ENCODE results near the gene GLDC. TPM values are rescaled to one million over a fixed set of nuclear protein-coding genes. Genes with fewer than 3 reads are reported as not detected.
"Not testable (repeated sequence)": the region's sequence is repeated elsewhere in the genome, so short reads cannot be mapped to it uniquely, and the experiment has no call there.

The GLDC gene
- total RNA-seq, 2 donors from 2014 or later: 1.1 TPM; not detected in 1

GRCh38 chr9:6564868-6565267 lies 80.7 kb downstream of the GLDC start:
- Mint-ChIP-seq H3K27ac (no peak overlapping the region), H3K36me3 (ENCODE audit: low read depth) (no peaks in the 10 kb centered on the region), H3K4me3 (no peak overlapping the region), H3K4me1 (peaks cover 6% of the 10 kb centered on the region), H3K27me3 (no peaks in the 10 kb centered on the region)
- no peak for ATAC-seq
- no peaks in the 10 kb centered on the region for H3K9me3 ChIP-seq (ENCODE audit: control insufficient read depth, low read length, poor library complexity, severe bottlenecking)
- no peak for DNase-seq

- H3K27me3 Mint-ChIP-seq: no peaks in the 10 kb centered on the region
- H3K27ac Mint-ChIP-seq: no peak overlapping the region
- DNase-seq (no peak), ATAC-seq (no peak)
- H3K4me3 Mint-ChIP-seq: no peak overlapping the region
- no peaks in the 10 kb centered on the region for H3K9me3 ChIP-seq (ENCODE audit: control insufficient read depth, low read length, poor library complexity, severe bottlenecking)
- peaks cover 6% of the 10 kb centered on the region for H3K4me1 Mint-ChIP-seq
- H3K36me3 Mint-ChIP-seq (ENCODE audit: low read depth): no peaks in the 10 kb centered on the region
Measured at GRCh38 chr9:6564360-6564759, 81.2 kb downstream of the GLDC start.

- ATAC-seq: no peak
- no peaks in the 10 kb centered on the region for H3K27me3 Mint-ChIP-seq
- peaks cover 4% of the 10 kb centered on the region for H3K4me1 Mint-ChIP-seq
- no peaks in the 10 kb centered on the region for H3K36me3 Mint-ChIP-seq (ENCODE audit: low read depth)
- no peak for DNase-seq
- H3K9me3 ChIP-seq (ENCODE audit: control insufficient read depth, low read length, poor library complexity, severe bottlenecking): no peaks in the 10 kb centered on the region
- no peak overlapping the region for H3K4me3 Mint-ChIP-seq
- H3K27ac Mint-ChIP-seq: no peak overlapping the region
Measured at GRCh38 chr9:6562871-6563430, 82.6 kb downstream of the GLDC start.

- H3K4me3 Mint-ChIP-seq: no peak overlapping the region
- no peaks in the 10 kb centered on the region for H3K27me3 Mint-ChIP-seq
- no peaks in the 10 kb centered on the region for H3K36me3 Mint-ChIP-seq (ENCODE audit: low read depth)
- no peak overlapping the region for H3K27ac Mint-ChIP-seq
- no peak for ATAC-seq
- peaks cover 2% of the 10 kb centered on the region for H3K4me1 Mint-ChIP-seq
- no peaks in the 10 kb centered on the region for H3K9me3 ChIP-seq (ENCODE audit: control insufficient read depth, low read length, poor library complexity, severe bottlenecking)
- no peak for DNase-seq
Measured at GRCh38 chr9:6562201-6562600, 83.3 kb downstream of the GLDC start.

GRCh38 chr9:6557883-6558616 lies 87.5 kb downstream of the GLDC start:
- Mint-ChIP-seq H3K4me1 (no peaks in the 10 kb centered on the region), H3K27ac (no peak overlapping the region), H3K4me3 (no peak overlapping the region), H3K27me3 (no peaks in the 10 kb centered on the region), H3K36me3 (ENCODE audit: low read depth) (no peaks in the 10 kb centered on the region)
- no peak for ATAC-seq
- H3K9me3 ChIP-seq (ENCODE audit: control insufficient read depth, low read length, poor library complexity, severe bottlenecking): no peaks in the 10 kb centered on the region
- DNase-seq: no peak

- H3K27me3 Mint-ChIP-seq: no peaks in the 10 kb centered on the region
- H3K9me3 ChIP-seq (ENCODE audit: control insufficient read depth, low read length, poor library complexity, severe bottlenecking): no peaks in the 10 kb centered on the region
- DNase-seq (no peak), ATAC-seq (no peak)
- no peaks in the 10 kb centered on the region for H3K36me3 Mint-ChIP-seq (ENCODE audit: low read depth)
- no peaks in the 10 kb centered on the region for H3K4me1 Mint-ChIP-seq
- H3K27ac Mint-ChIP-seq: no peak overlapping the region
- no peak overlapping the region for H3K4me3 Mint-ChIP-seq
Measured at GRCh38 chr9:6553866-6554265, 91.7 kb downstream of the GLDC start.

- H3K9me3 ChIP-seq (ENCODE audit: control insufficient read depth, low read length, poor library complexity, severe bottlenecking): no peaks in the 10 kb centered on the region
- Mint-ChIP-seq H3K27ac (no peak overlapping the region), H3K27me3 (no peaks in the 10 kb centered on the region), H3K36me3 (ENCODE audit: low read depth) (no peaks in the 10 kb centered on the region), H3K4me3 (no peak overlapping the region), H3K4me1 (no peaks in the 10 kb centered on the region)
- no peak for ATAC-seq
- DNase-seq: no peak
Measured at GRCh38 chr9:6552498-6553121, 92.9 kb downstream of the GLDC start.

GRCh38 chr9:6552033-6552432 lies 93.5 kb downstream of the GLDC start:
- ATAC-seq (no peak), DNase-seq (no peak)
- Mint-ChIP-seq H3K27ac (no peak overlapping the region), H3K4me3 (no peak overlapping the region), H3K4me1 (no peaks in the 10 kb centered on the region), H3K36me3 (ENCODE audit: low read depth) (no peaks in the 10 kb centered on the region), H3K27me3 (no peaks in the 10 kb centered on the region)
- H3K9me3 ChIP-seq (ENCODE audit: control insufficient read depth, low read length, poor library complexity, severe bottlenecking): no peaks in the 10 kb centered on the region

GRCh38 chr9:6551136-6551535 lies 94.4 kb downstream of the GLDC start:
- no peaks in the 10 kb centered on the region for H3K36me3 Mint-ChIP-seq (ENCODE audit: low read depth)
- DNase-seq (no peak), ATAC-seq (no peak)
- no peak overlapping the region for H3K4me3 Mint-ChIP-seq
- H3K27me3 Mint-ChIP-seq: no peaks in the 10 kb centered on the region
- no peaks in the 10 kb centered on the region for H3K4me1 Mint-ChIP-seq
- no peaks in the 10 kb centered on the region for H3K9me3 ChIP-seq (ENCODE audit: control insufficient read depth, low read length, poor library complexity, severe bottlenecking)
- H3K27ac Mint-ChIP-seq: no peak overlapping the region

GRCh38 chr9:6549106-6549800 lies 96.3 kb downstream of the GLDC start:
- ATAC-seq: no peak
- Mint-ChIP-seq H3K4me3 (no peak overlapping the region), H3K36me3 (ENCODE audit: low read depth) (no peaks in the 10 kb centered on the region), H3K27me3 (no peaks in the 10 kb centered on the region), H3K27ac (no peak overlapping the region), H3K4me1 (no peaks in the 10 kb centered on the region)
- DNase-seq: no peak
- H3K9me3 ChIP-seq (ENCODE audit: control insufficient read depth, low read length, poor library complexity, severe bottlenecking): no peaks in the 10 kb centered on the region

GRCh38 chr9:6545017-6545691 lies 100.4 kb downstream of the GLDC start:
- H3K4me3 Mint-ChIP-seq: no peak overlapping the region

GRCh38 chr9:6543204-6543603 lies 102.3 kb downstream of the GLDC start:
- H3K4me1 Mint-ChIP-seq: no peaks in the 10 kb centered on the region
- H3K9me3 ChIP-seq (ENCODE audit: control insufficient read depth, low read length, poor library complexity, severe bottlenecking): no peaks in the 10 kb centered on the region
- H3K27ac Mint-ChIP-seq: no peak overlapping the region
- no peaks in the 10 kb centered on the region for H3K36me3 Mint-ChIP-seq (ENCODE audit: low read depth)
- H3K27me3 Mint-ChIP-seq: peaks cover 7% of the 10 kb centered on the region
- DNase-seq: no peak
- ATAC-seq: no peak
- H3K4me3 Mint-ChIP-seq: no peak overlapping the region

More at GRCh38 chr9:6545017-6545691, 100.4 kb downstream of the GLDC start:
- Mint-ChIP-seq H3K27me3 (peaks cover 7% of the 10 kb centered on the region), H3K4me1 (no peaks in the 10 kb centered on the region), H3K36me3 (ENCODE audit: low read depth) (no peaks in the 10 kb centered on the region), H3K27ac (no peak overlapping the region)
- no peaks in the 10 kb centered on the region for H3K9me3 ChIP-seq (ENCODE audit: control insufficient read depth, low read length, poor library complexity, severe bottlenecking)
- ATAC-seq (no peak), DNase-seq (no peak)

- not testable (repeated sequence) for DNase-seq; H3K27me3 Mint-ChIP-seq; H3K4me3 Mint-ChIP-seq; H3K27ac Mint-ChIP-seq; H3K9me3 ChIP-seq (ENCODE audit: control insufficient read depth, low read length, poor library complexity, severe bottlenecking); H3K36me3 Mint-ChIP-seq (ENCODE audit: low read depth); ATAC-seq; H3K4me1 Mint-ChIP-seq
Measured at GRCh38 chr9:6542617-6543016, 102.9 kb downstream of the GLDC start.

Data from T-helper 17 cell (primary cell).